ENCODE data around the gene YWHAH. TPM values are rescaled to one million over a fixed set of nuclear protein-coding genes. Genes with fewer than 3 reads are reported as not detected.

Gene YWHAH
- total RNA-seq, 4 donors from 2014 or later = 58.8 to 76.9 (median 75.2) TPM

- Histone ChIP-seq H3K4me3 (no peak overlapping the region), H3K4me1 (no peaks in the 10 kb centered on the region), H3K9me3 (no peaks in the 10 kb centered on the region), H3K27me3 (no peaks in the 10 kb centered on the region), H3K36me3 (no peaks in the 10 kb centered on the region), H3K27ac (no peak overlapping the region)
- peak in 1 of 3 donors; percentile 23 for DNase-seq
- no peak for TF ChIP-seq POLR2A (IDR thresholded peaks at IDR 0.05)
- TF ChIP-seq, protein P1, sequence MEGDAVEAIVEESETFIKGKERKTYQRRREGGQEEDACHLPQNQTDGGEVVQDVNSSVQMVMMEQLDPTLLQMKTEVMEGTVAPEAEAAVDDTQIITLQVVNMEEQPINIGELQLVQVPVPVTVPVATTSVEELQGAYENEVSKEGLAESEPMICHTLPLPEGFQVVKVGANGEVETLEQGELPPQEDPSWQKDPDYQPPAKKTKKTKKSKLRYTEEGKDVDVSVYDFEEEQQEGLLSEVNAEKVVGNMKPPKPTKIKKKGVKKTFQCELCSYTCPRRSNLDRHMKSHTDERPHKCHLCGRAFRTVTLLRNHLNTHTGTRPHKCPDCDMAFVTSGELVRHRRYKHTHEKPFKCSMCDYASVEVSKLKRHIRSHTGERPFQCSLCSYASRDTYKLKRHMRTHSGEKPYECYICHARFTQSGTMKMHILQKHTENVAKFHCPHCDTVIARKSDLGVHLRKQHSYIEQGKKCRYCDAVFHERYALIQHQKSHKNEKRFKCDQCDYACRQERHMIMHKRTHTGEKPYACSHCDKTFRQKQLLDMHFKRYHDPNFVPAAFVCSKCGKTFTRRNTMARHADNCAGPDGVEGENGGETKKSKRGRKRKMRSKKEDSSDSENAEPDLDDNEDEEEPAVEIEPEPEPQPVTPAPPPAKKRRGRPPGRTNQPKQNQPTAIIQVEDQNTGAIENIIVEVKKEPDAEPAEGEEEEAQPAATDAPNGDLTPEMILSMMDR (IDR thresholded peaks at IDR 0.05) = no peak
Observed at GRCh38 chr22:31932863-31933262, 11.5 kb upstream of the YWHAH start.

- Histone ChIP-seq H3K4me3 (no peak overlapping the region), H3K36me3 (no peaks in the 10 kb centered on the region), H3K4me1 (no peaks in the 10 kb centered on the region), H3K27me3 (no peaks in the 10 kb centered on the region), H3K27ac (no peak overlapping the region), H3K9me3 (no peaks in the 10 kb centered on the region)
- peak in 1 of 3 donors; percentile 5 for DNase-seq
- TF ChIP-seq, protein P1 (IDR thresholded peaks at IDR 0.05) = no peak
- TF ChIP-seq POLR2A (IDR thresholded peaks at IDR 0.05) = no peak
Observed at GRCh38 chr22:31933406-31933805, 10.9 kb upstream of the YWHAH start.

- peak in 1 of 3 donors; percentile 15 for DNase-seq
- no peaks in the 10 kb centered on the region for H3K9me3 ChIP-seq
- H3K4me3 ChIP-seq = no peak overlapping the region
- no peak overlapping the region for H3K27ac ChIP-seq
- TF ChIP-seq POLR2A (IDR thresholded peaks at IDR 0.05) = no peak
- TF ChIP-seq, protein P1 (IDR thresholded peaks at IDR 0.05) = no peak
- H3K27me3 ChIP-seq = no peaks in the 10 kb centered on the region
- no peaks in the 10 kb centered on the region for H3K4me1 ChIP-seq
- H3K36me3 ChIP-seq = no peaks in the 10 kb centered on the region
Observed at GRCh38 chr22:31933816-31934482, 10.4 kb upstream of the YWHAH start.

DNA sequence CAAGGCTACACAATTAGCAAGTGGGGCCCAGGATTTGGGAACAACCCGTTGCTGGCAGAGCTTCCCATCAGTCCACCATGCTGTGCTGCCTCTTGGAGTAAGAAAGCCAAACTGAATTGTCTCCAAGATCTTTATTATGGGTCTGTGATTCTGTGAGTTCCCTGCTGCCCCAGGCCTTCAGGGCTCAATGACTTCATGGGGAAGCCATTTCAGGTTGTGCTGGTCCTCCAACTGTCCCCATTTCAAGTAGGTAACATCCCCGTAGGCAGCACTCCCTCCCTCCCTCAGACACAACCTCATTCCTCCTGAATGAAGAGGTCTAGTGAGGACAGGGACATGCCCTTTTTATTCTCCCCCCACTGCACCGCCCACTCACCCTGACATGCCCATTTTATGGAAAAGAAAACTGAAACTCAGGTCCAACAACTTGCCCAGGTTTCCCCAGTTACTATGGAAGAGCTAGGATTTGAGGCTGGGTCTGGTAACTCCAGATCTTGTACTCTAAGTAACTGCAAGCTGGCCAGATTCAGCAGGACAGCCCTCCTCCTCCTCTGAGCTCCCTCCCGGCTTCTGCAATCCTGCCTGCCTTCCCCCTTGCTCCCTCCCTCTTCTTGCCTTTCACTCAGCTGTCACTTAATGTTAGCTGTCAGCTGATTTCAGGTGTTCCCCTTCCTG, 8.2 kb upstream of the YWHAH start:
- TF ChIP-seq, protein P1 (IDR thresholded peaks at IDR 0.05) = no peak
- TF ChIP-seq POLR2A (IDR thresholded peaks at IDR 0.05) = no peak
- H3K27ac ChIP-seq = no peak overlapping the region
- no peak overlapping the region for H3K4me3 ChIP-seq
- peak in 1 of 3 donors; percentile 9 for DNase-seq
- H3K27me3 ChIP-seq = no peaks in the 10 kb centered on the region
- no peaks in the 10 kb centered on the region for H3K4me1 ChIP-seq
- H3K9me3 ChIP-seq = no peaks in the 10 kb centered on the region
- H3K36me3 ChIP-seq = no peaks in the 10 kb centered on the region

DNA sequence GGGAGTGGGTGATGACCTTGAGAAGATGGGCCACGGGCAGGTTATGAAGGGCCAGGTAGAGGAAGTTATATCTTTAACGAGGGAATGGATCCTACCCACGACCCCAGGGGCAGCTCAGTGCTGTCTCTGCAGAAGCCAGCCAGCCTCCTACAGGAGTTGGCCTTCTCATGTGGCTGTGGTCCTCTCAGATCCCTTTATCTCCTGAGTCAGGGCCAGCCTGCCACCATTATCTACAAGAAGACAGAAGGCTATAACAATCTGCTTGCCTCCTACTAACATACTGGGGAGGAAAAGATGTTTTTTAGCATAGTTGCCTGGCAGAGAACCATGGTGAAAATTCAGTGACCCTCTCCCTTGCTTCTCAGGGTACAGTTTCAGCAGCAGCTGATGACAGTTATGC, 7.0 kb upstream of the YWHAH start:
- H3K36me3 ChIP-seq = no peaks in the 10 kb centered on the region
- no peak overlapping the region for H3K4me3 ChIP-seq
- TF ChIP-seq POLR2A (IDR thresholded peaks at IDR 0.05) = no peak
- TF ChIP-seq, protein P1 (IDR thresholded peaks at IDR 0.05) = no peak
- no peaks in the 10 kb centered on the region for H3K27me3 ChIP-seq
- H3K27ac ChIP-seq = no peak overlapping the region
- H3K4me1 ChIP-seq = no peaks in the 10 kb centered on the region
- H3K9me3 ChIP-seq = no peaks in the 10 kb centered on the region
- peak in 1 of 3 donors; percentile 3 for DNase-seq

Measured in Peyer's patch (tissue), 4 donors.